Left renal pelvis (tissue), 4 donors: ENCODE results near the gene CHD3. TPM values are rescaled to one million over a fixed set of nuclear protein-coding genes. Genes with fewer than 3 reads are reported as not detected.
A peak's percentile ranks its signal among the peaks of the same experiment; 100 is the strongest.
"Not testable (repeated sequence)": the region's sequence is repeated elsewhere in the genome, so short reads cannot be mapped to it uniquely, and the experiment has no call there.

Experiments
- DNase-seq, 4 donors: peaks; one replicate each; pipeline ENCODE4 v3.0.0-alpha.2; 2013; ENCODE audit warnings: low read depth in 4 of 4, low spot score in 3 of 4
- polyA plus RNA-seq, 4 donors: library from polyadenylated mRNA; unstranded; fragments of 120-200 nt; gene quantifications; one replicate each; pipeline ENCODE4 v1.2.1, GENCODE V29; 2013; ENCODE audit not compliant: insufficient read length in 4 of 4

Gene CHD3
- polyA plus RNA-seq, 4 donors: 146 to 213 (median 186) TPM

- DNase-seq: no peak
Observed at GRCh38 chr17:7930841-7931631, 42.4 kb downstream of the CHD3 start.

GRCh38 chr17:7931709-7932482 is 43.3 kb downstream of the CHD3 start, which contains the start of the genes CNTROB and TRAPPC1:
Gene CNTROB (plus strand): TSS chr17:7932206. CDS start chr17:7933080, 874 bp downstream.
Gene TRAPPC1 (minus strand): TSS chr17:7931946. CDS start chr17:7931829, 117 bp downstream.
- DNase-seq: peak; percentile 97 to 99 (median 99)

DNA sequence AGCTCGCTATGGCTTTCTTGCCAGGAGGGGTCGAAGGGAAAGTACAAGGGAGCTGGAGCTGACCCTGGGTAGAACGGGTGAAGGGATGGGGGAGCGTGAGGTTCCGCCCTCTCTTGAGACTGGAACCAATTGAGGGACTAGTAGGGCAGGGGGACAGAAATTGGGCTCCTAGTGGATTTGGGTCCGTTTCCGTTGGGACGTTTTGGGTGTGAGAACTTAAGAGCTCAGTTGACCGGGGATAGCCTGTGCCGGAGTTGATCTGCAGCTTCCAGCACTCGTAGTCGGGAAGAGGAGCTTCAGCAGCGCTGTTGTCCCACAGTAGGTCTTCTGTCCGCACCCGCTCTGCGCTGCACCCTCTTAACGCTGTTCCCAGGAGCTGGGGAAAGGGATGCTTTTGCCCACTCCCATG is 43.9 kb downstream of the CHD3 start:
- DNase-seq: no peak

DNA sequence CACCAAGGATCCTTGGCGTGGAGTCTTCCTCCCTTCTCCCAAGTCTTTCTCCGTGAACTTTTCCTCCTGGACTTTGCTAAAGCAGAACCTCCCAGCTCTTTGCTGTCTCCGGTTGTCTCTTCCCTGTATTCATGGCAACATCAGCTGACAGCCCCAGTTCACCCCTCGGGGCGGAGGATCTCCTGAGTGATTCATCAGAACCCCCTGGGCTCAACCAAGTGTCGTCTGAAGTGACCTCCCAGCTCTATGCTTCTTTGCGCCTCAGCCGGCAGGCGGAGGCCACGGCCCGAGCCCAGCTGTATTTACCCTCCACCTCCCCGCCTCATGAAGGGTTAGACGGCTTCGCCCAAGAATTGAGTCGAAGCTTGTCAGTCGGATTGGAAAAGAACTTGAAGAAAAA is 44.4 kb downstream of the CHD3 start:
- no peak for DNase-seq

- DNase-seq: no peak
Observed at GRCh38 chr17:7935859-7936258, 47.3 kb downstream of the CHD3 start.

- no peak for DNase-seq
Observed at GRCh38 chr17:7940034-7940433, 51.4 kb downstream of the CHD3 start.

GRCh38 chr17:7940743-7941142 is 52.2 kb downstream of the CHD3 start:
- no peak for DNase-seq

- no peak for DNase-seq
Observed at GRCh38 chr17:7943291-7943690, 54.7 kb downstream of the CHD3 start.

DNA sequence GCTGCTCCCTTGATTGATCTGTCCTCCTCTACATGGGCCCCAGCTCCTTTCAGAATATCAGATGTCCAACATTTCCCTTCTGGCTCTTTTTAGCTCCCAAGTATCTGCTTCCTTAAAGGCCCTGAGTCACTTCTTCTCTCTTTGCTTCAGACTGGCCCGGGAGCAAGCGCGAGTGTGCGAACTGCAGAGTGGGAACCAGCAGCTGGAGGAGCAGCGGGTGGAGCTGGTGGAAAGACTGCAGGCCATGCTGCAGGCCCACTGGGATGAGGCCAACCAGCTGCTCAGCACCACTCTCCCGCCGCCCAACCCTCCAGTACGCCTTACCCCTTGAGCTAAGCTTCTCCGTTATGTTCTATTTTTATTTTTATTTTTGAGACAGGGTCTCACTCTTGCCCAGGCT is 55.7 kb downstream of the CHD3 start:
- no peak for DNase-seq

GRCh38 chr17:7945651-7946050 is 57.1 kb downstream of the CHD3 start:
- no peak for DNase-seq

GRCh38 chr17:7946441-7946840 is 57.9 kb downstream of the CHD3 start:
- no peak for DNase-seq

GRCh38 chr17:7947651-7948050 is 59.1 kb downstream of the CHD3 start:
- no peak for DNase-seq

- no peak for DNase-seq
Observed at GRCh38 chr17:7950578-7950977, 62.0 kb downstream of the CHD3 start.

GRCh38 chr17:7951143-7951792 is 62.7 kb downstream of the CHD3 start:
- no peak for DNase-seq

GRCh38 chr17:7953266-7953665 is 64.7 kb downstream of the CHD3 start:
- not testable (repeated sequence) for DNase-seq

- DNase-seq: no peak
Observed at GRCh38 chr17:7955414-7956227, 67.0 kb downstream of the CHD3 start.

GRCh38 chr17:7956228-7956965 is 67.8 kb downstream of the CHD3 start:
- DNase-seq: peak in 1 of 4 donors; percentile 3

- no peak for DNase-seq
Observed at GRCh38 chr17:7959503-7960253, 71.1 kb downstream of the CHD3 start.

- DNase-seq: no peak
Observed at GRCh38 chr17:7961421-7961820, 72.8 kb downstream of the CHD3 start.
